HUES6 (cell line): ENCODE results near the gene NKD1.
A peak's percentile ranks its signal among the peaks of the same experiment; 100 is the strongest.

Experiments
- H3K27ac ChIP-seq: 2 replicates; pipeline ENCODE4 v1.7.0; 2013; ENCODE audit warnings: low read depth, mild to moderate bottlenecking, low read length, inconsistent platforms
- H3K27me3 ChIP-seq: 2 replicates; pipeline ENCODE4 v1.6.1; 2013; ENCODE audit warnings: low read length; ENCODE audit not compliant: control insufficient read depth, insufficient read depth
- H3K36me3 ChIP-seq: 2 replicates; pipeline ENCODE4 v1.6.1; 2013; ENCODE audit warnings: low read length; ENCODE audit not compliant: control insufficient read depth, insufficient read depth
- H3K4me1 ChIP-seq: 2 replicates; pipeline ENCODE4 v1.6.1; 2013; ENCODE audit warnings: low read length; ENCODE audit not compliant: control insufficient read depth, insufficient read depth
- H3K4me3 ChIP-seq: 2 replicates; pipeline ENCODE4 v1.5.1; 2013; ENCODE audit warnings: low read depth, low read length
- H3K9ac ChIP-seq: one replicate; pipeline ENCODE4 v1.6.1; 2013; ENCODE audit warnings: mild to moderate bottlenecking, low read length
- H3K9me3 ChIP-seq: 2 replicates; pipeline ENCODE4 v1.6.1; 2013; ENCODE audit warnings: low read depth, low read length; ENCODE audit not compliant: control insufficient read depth, insufficient read depth

Gene NKD1

DNA sequence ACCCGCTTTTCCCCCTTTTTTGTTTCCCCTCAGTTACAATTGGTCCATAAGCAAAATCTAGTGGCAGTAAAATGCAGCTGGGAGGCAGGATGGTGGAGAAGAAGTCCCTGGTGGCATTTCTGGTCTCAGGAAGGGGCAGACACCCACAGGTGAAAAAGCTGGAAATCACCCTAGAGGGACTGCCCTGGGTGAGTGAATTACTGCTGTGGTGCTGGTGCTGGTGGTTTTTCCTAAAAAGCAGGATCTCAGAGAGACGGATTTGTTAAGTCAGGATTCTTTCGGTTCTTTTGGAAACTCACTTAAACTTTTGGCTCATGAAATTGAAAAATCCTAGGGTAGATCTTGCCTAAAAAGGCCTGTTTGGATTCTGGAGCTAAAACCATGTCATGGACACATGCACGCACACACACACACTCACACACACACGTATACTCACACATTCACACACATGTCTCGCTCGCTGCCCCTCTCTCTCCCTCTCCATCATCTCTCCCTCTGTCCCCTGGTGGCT lies 65.8 kb downstream of the NKD1 start:
- Histone ChIP-seq H3K4me3 (no peak overlapping the region), H3K27me3 (no peaks in the 10 kb centered on the region), H3K27ac (no peak overlapping the region), H3K4me1 (peaks cover 32% of the 10 kb centered on the region), H3K9me3 (no peaks in the 10 kb centered on the region), H3K36me3 (peaks cover 5% of the 10 kb centered on the region; the same call in 1 of the 2 replicates), H3K9ac (no peak overlapping the region)

DNA sequence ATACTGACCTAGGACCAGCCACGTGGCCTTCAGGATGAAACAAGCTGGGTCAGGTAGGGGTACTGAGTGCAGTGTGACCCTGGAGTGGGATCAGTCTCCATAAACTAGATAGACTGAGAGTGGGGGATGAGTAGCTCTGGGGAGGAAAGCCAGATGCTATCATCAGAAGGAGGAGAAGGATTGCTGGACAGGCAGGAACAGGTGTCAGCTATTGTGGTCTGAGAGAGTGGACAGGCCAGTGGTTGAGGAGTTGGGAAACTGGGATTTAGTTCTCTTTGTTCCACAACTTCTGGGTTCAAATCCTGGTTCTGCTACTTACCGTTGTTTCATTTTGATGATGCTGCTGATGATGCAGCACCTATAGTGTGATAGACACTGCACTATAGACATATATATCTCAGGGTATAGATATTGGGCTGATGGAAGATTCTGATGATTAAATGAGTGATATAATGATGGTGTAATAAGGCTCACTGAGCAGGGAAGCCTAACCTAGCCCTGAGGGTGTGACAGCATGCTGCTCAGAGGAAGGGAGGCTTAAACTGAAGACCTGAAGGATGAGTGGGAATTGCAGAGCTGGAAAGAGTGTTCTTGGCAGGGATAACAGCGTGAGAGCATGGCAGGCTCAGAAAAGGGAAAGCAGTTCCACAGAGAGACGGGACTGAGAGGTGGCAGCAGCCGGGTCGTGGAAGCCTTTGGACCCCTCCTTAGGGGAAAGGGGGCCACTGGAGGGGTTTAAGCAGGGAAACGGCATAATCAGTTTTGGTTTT lies 66.9 kb downstream of the NKD1 start:
- Histone ChIP-seq H3K9me3 (no peaks in the 10 kb centered on the region), H3K27me3 (no peaks in the 10 kb centered on the region), H3K27ac (no peak overlapping the region), H3K9ac (no peak overlapping the region), H3K4me1 (peaks cover 31% of the 10 kb centered on the region), H3K36me3 (peaks cover 5% of the 10 kb centered on the region; the same call in 1 of the 2 replicates), H3K4me3 (no peak overlapping the region)

DNA sequence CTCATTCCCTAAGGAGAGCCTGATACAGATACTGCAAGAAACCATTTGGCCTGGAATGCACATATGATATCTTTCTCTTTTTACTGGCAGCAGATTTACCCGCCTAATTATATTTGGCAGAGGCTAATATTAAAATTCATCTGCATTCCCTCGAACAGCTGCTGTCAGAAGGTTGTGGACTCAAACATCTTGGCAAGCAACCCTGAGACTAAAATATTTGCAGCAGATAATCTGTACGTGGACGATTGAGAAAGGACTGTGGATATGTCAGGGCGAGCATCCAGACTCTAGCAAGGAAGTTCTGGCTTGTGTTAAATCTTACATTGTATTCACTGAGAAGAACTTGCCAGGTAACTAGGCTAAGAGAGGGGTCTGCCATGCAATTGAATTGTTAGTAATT lies 67.7 kb downstream of the NKD1 start:
- no peak overlapping the region for H3K9ac ChIP-seq
- H3K4me3 ChIP-seq, result no peak overlapping the region
- no peaks in the 10 kb centered on the region for H3K9me3 ChIP-seq
- no peaks in the 10 kb centered on the region for H3K27me3 ChIP-seq
- peaks cover 24% of the 10 kb centered on the region for H3K4me1 ChIP-seq
- H3K27ac ChIP-seq, result no peak overlapping the region
- H3K36me3 ChIP-seq, result peaks cover 8% of the 10 kb centered on the region; the same call in 1 of the 2 replicates

DNA sequence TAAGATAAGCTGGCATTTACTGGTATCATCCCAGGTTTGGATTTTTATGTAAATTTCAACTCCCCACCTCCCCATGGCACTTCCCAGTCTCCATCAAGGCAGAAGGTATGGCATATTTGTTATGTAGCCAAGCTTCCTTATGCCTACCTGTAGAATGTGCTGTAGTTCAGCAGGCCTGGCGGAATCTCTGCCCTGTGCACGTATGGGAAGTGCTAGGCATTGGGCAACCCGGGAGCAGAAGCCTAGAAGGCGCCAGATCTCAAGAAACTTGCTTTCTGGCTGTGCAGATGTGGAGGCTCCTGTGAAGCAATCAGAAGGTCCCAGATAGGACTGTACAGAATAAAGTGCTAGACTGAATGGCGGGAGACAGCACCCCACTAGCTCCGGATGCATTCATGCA lies 68.2 kb downstream of the NKD1 start:
- H3K4me3 ChIP-seq, result no peak overlapping the region
- no peak overlapping the region for H3K27ac ChIP-seq
- H3K4me1 ChIP-seq, result peaks cover 19% of the 10 kb centered on the region
- no peaks in the 10 kb centered on the region for H3K9me3 ChIP-seq
- H3K36me3 ChIP-seq, result peaks cover 8% of the 10 kb centered on the region; the same call in 1 of the 2 replicates
- H3K9ac ChIP-seq, result no peak overlapping the region
- H3K27me3 ChIP-seq, result no peaks in the 10 kb centered on the region

DNA sequence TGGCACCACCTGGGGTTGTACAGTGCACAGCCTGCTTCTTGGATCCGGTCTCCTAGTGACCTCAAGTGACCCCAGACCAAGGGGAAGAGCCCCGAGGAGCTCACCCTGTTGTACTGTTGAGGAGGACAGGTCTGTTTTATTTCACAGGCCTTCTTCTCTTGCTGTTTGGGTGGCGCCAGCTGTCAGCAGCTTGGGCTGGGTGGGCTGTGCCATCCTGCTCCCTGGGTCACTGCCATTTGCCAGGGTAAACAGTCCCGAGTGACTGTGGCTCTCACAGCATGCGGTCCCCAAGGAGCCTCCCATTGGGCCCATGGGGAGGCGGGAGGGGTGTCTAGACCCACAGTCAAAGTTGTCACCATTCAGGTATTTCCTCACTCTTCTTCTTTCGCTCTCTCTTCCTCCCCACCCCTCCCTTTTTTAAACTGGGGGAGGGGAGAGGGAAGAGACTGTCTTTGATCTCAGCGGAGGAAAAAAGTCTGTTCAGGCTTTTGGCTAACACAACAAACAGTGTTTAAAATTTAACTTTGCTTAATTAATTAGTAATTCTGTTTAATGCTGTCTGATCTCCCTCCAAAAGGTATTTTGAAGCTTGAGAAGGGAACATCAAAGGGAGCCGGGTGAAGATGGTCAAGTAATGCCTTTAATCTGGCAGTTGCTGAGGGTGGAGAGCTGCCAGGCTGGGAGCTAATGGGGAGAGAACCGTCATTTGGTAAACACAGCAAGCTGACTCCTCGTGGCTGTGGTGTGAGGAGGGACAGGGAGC lies 68.9 kb downstream of the NKD1 start:
- Histone ChIP-seq H3K9me3 (no peaks in the 10 kb centered on the region), H3K4me3 (no peak overlapping the region), H3K4me1 (peaks cover 16% of the 10 kb centered on the region), H3K36me3 (peaks cover 8% of the 10 kb centered on the region; the same call in 1 of the 2 replicates), H3K27me3 (no peaks in the 10 kb centered on the region), H3K9ac (peak overlapping the region; percentile 35), H3K27ac (no peak overlapping the region)

DNA sequence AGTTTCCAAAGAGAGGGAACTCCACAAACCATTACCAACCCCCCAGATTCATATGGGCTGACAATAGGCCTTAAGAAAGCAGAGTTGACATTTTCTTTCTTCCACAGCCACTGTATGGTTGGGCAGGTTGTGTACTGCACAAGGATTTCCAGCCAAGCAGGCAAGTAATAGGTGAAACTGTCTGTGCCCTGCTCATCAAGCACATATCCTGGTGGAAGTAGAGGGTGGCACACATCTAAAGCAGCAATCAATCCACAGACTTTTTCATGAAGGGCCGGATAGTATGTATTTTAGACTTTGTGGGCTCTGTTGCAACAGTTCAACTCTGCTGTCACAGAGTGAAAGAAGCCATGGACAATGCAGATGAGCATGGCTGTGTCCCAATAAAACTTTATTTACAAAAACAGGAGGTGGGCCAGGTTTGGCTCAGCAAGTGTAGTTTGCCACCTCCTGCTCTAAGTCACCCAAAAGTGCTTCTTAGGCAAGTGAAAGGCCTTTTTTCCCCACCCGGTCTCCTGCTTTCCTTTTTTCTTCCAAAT lies 69.5 kb downstream of the NKD1 start:
- Histone ChIP-seq H3K27ac (no peak overlapping the region), H3K4me3 (no peak overlapping the region), H3K27me3 (no peaks in the 10 kb centered on the region), H3K9me3 (no peaks in the 10 kb centered on the region), H3K36me3 (peaks cover 8% of the 10 kb centered on the region; the same call in 1 of the 2 replicates), H3K9ac (peak overlapping the region; percentile 35), H3K4me1 (peaks cover 16% of the 10 kb centered on the region)

DNA sequence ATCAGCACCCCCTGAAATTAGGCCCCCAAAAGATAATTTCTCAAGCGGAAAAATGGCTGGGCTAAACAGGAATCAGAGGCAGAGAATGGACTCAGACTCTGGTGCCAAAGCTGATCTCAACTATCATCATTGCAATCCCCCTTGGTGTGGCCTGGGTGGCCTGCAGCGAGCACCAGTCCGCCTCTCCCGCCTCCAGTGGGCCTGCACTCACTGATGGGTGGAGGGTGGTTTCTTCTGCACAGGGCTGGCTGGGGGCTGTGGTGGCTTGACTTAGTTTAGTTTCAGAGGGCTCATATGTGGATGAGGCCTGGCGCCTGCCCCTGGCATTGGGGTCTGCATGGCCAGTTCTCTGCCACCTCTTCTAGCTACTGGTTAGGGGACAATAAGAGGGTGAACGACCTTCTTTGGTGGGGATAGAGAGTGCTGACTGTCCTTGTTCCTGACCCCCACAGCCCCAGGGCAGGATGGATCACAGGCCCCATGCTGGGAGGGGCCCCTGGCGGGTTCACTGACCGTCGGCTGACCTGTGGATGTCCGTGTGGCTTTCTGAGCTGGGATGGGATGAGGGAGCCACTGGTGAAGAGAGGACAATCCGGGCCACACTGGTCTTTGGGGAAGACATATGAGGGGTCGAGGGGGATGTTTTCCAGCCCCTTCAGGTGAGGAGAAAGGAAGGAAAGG lies 70.2 kb downstream of the NKD1 start:
- Histone ChIP-seq H3K36me3 (peaks cover 8% of the 10 kb centered on the region; the same call in 1 of the 2 replicates), H3K9me3 (no peaks in the 10 kb centered on the region), H3K4me3 (no peak overlapping the region), H3K27me3 (no peaks in the 10 kb centered on the region), H3K27ac (no peak overlapping the region), H3K9ac (no peak overlapping the region), H3K4me1 (peaks cover 16% of the 10 kb centered on the region)

DNA sequence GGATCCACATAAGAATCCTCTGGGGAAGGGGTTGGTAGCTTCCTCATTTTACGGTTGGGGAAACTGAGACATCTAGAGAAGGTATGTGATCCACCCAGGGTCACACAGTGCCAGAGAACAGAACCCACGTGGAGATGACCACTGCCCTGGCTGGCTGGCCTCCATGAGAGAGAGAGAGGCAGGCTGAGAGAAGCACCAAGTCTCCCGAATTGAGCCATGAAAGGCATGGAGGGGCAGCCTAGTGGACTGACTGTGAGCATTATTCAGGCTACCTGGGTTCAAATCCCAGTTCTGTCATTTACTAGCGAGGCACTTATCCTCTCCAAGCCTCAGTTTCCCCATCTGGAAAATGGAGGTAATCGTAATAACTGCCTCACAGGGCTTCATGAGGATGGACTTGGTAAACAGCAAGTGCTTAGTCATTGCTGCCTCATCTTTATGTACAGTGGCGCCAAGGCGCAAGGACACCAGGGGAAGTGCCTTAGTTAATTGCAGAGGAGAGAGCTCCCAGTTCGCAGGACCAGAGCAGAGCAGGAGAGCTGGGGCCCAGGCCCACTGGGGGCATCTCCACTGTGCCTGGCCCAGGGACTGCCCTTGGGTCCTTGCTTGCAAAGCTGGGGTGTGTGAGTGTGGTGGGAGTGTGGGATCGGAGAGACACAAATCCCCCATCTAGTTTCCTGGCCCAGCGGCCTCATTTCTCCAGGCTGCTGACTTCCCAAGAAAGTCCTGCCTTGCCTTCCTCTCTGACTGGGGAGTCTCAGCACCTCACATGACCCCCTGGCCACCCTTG lies 71.7 kb downstream of the NKD1 start:
- Histone ChIP-seq H3K36me3 (peaks cover 8% of the 10 kb centered on the region; the same call in 1 of the 2 replicates), H3K9me3 (no peaks in the 10 kb centered on the region), H3K4me1 (peaks cover 16% of the 10 kb centered on the region), H3K4me3 (no peak overlapping the region), H3K27me3 (no peaks in the 10 kb centered on the region), H3K9ac (no peak overlapping the region), H3K27ac (no peak overlapping the region)

DNA sequence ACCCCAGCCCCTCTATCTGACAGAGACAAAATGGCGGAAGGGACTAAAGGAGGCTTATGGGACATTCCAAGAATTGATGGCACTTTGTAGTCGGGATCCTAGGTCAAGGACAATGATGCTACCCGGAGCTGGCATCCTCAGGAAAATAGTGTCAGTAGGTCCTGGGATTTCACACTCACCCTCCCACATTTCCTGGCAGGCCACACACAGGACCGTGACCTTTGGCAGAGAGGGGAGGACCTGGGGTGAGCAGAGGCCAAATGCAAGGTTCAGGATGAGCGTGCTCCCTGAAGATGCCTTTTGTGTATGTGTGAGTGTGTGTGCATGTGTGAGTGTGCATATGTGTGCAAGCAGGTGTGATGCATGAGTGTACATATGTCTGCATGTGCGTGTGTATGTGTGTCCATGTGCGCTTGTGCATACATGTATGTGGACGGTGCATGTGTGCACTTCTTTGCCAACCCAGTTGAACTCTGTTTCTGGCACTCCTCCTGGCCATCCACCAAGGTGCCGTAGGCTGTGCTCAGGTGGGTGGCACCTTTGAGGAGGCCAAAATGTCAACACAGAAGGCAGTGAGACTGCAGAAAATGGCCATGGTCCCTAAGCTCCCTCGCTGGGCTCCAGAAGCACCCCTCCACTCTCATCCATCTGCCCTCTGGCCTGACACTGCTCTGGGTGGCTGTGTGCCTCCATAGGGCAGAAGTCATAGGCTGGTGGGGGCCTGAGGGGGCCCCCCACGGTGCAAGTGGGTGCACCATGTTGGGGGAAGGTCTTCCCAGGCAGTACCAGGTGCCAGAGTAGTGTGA lies 72.7 kb downstream of the NKD1 start:
- no peaks in the 10 kb centered on the region for H3K9me3 ChIP-seq
- no peak overlapping the region for H3K27ac ChIP-seq
- peaks cover 16% of the 10 kb centered on the region for H3K4me1 ChIP-seq
- H3K4me3 ChIP-seq, result no peak overlapping the region
- no peaks in the 10 kb centered on the region for H3K27me3 ChIP-seq
- no peak overlapping the region for H3K9ac ChIP-seq
- peaks cover 15% of the 10 kb centered on the region; the same call in 1 of the 2 replicates for H3K36me3 ChIP-seq
